ENCODE results near the gene TARDBP. TPM values are rescaled to one million over a fixed set of nuclear protein-coding genes. Genes with fewer than 3 reads are reported as not detected.
"Not testable (repeated sequence)": the region's sequence is repeated elsewhere in the genome, so short reads cannot be mapped to it uniquely, and the experiment has no call there.

Gene TARDBP
- total RNA-seq, 1 donor from 2014 or later, result 211 TPM

DNA sequence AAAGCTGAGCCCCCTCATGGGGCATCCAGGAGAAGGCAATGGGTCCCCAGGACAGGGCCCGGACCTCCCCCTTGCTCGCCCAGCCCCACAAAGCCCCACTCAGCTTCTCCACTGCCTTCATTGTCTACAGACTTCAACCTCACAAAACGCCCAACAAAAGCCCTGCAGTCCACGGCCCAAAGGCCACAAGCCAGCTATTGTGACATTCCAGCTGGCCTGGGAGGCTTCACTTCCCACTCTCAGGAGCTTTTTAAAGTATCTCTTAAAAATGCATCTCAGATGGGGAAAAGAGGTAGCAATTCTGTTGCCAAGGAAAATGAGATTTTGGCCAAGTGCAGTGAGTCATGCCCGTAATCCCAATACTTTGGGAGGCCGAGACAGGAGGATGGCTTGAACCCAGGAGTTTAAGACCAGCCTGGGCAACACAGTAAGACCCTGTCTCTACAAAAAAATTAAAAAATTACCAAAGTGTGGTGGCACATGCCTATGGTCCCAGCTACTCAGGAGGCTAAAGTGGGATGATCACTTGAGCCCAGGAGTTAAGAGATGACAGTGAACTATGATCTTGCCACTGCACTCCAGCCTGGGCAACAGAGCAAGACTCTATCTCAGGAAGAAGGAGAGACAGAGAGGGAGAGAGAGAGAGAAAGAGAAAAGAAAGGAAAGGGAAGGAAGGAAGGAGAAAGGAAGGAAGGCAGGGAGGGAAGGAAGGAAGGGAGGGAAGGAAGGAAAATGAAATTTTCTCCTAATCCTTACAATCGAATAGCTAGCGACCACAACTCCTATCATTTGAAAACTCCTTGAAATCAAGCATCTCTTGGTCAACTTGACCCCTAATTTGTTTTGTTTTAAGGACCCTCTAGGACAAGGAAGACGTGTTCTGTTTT is 31.4 kb upstream of the TARDBP start:
- Mint-ChIP-seq H3K4me3 (no peak overlapping the region), H3K36me3 (ENCODE audit: low read depth) (no peaks in the 10 kb centered on the region), H3K27me3 (peaks cover 24% of the 10 kb centered on the region), H3K9me3 (no peaks in the 10 kb centered on the region), H3K27ac (no peak overlapping the region), H3K4me1 (peaks cover 6% of the 10 kb centered on the region)
- intact Hi-C loops (cut with micrococcal nuclease), result no loop called here
- no peak for DNase-seq

DNA sequence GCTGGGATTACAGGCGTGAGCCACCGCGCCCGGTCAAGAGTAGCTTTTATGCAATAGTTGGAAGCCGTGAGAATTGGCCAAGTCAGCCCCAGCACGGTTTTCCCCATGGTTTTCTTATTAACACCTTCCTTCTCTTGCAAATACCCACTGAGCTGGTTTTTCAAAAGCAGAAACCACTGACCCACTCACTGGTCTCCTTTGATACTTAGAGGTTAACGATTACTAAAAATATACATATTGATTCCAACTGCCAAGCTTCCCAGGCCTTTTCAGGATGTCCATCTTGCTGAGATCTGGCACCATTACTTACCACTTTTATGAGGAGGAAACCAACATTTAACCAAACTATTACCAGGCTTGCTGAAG is 25.9 kb upstream of the TARDBP start:
- intact Hi-C loops (cut with micrococcal nuclease), result no loop called here
- no peak overlapping the region for H3K4me3 Mint-ChIP-seq
- H3K9me3 Mint-ChIP-seq, result no peaks in the 10 kb centered on the region
- H3K36me3 Mint-ChIP-seq (ENCODE audit: low read depth), result no peaks in the 10 kb centered on the region
- H3K27ac Mint-ChIP-seq, result no peak overlapping the region
- peaks cover 8% of the 10 kb centered on the region for H3K27me3 Mint-ChIP-seq
- DNase-seq, result no peak
- H3K4me1 Mint-ChIP-seq, result peaks cover 6% of the 10 kb centered on the region

DNA sequence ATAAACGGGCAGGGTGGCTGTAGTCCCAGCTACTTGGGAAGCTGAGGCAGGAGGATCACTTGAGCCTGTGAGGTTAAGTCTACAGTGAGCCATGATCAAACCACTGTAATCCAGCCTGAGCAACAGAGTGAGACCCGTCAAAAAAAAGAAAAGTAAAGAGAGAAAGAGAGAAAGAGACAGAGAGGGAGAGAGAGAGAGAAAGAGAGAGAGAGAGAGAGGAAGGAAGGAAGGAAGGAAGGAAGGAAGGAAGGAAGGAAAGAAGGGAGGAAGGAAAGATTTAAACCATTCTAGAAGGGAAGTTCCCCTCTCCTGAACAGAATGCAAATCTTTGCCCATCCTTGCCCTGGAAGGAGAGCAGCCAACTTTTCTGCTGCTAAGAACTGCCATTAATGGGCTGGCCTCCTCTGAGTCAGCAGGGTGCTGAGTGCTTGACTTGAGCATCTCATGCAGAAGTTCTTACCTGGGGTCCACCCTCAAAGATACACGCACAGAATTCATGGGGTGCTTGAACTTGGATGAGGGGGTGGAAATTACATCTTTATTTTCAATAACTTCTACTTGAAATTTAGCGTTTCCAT is 24.5 kb upstream of the TARDBP start:
- H3K36me3 Mint-ChIP-seq (ENCODE audit: low read depth), result no peaks in the 10 kb centered on the region
- peaks cover 6% of the 10 kb centered on the region for H3K4me1 Mint-ChIP-seq
- no peaks in the 10 kb centered on the region for H3K9me3 Mint-ChIP-seq
- no peak overlapping the region for H3K27ac Mint-ChIP-seq
- peaks cover 9% of the 10 kb centered on the region for H3K27me3 Mint-ChIP-seq
- DNase-seq, result no peak
- intact Hi-C loops (cut with micrococcal nuclease), result no loop called here
- no peak overlapping the region for H3K4me3 Mint-ChIP-seq

DNA sequence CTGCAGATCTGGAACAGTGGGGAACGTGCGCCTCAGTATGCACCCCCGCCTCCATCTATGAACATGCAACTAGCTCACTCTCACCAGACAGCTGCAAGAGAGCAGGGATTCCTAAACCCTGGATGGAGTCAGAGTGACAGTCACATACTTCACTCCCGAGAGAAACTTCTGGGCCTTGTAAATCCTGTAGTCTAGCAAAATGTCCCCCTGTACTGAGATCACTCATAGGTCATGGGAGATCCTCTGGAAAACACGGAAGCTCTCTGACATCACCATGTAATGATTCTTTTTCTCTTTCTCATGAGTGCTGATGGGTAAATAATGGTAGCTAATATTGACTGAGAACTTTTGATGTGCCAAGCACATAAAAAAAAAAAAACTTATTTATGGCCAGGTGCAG is 23.4 kb upstream of the TARDBP start:
- H3K4me3 Mint-ChIP-seq, result no peak overlapping the region
- H3K36me3 Mint-ChIP-seq (ENCODE audit: low read depth), result no peaks in the 10 kb centered on the region
- peaks cover 7% of the 10 kb centered on the region for H3K27me3 Mint-ChIP-seq
- no peaks in the 10 kb centered on the region for H3K9me3 Mint-ChIP-seq
- peaks cover 6% of the 10 kb centered on the region for H3K4me1 Mint-ChIP-seq
- intact Hi-C loops (cut with micrococcal nuclease), result no loop called here
- no peak for DNase-seq
- no peak overlapping the region for H3K27ac Mint-ChIP-seq

DNA sequence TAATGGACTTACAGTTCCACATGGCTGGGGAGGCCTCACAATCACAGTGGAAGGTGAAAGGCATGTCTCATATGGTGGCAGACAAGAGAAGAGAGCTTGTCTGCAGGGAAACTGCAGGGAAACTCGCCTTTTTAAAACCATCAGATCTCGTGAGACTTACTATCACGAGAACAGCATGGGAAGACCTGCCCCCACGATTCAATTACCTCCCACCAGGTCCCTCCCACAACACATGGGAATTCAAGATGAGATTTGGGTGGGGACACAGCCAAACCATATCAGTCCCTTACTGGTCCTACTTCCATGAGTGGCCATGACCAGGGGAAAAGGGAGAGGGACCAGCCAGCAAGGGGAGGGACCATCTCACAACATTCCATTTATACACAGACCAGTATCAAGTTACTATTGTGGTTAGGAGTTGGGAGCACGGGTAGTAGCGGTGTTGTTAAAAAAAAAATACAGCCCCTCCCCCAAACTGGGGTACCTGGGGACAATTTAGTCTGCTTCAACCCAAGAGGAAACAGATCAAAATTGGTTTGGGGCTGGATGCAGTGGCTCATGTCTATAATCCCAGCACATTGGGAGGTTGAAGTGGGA is 22.4 kb upstream of the TARDBP start:
- H3K4me1 Mint-ChIP-seq; H3K27me3 Mint-ChIP-seq; DNase-seq; H3K4me3 Mint-ChIP-seq; H3K9me3 Mint-ChIP-seq; intact Hi-C loops (cut with micrococcal nuclease); H3K36me3 Mint-ChIP-seq (ENCODE audit: low read depth); H3K27ac Mint-ChIP-seq: not testable (repeated sequence)

DNA sequence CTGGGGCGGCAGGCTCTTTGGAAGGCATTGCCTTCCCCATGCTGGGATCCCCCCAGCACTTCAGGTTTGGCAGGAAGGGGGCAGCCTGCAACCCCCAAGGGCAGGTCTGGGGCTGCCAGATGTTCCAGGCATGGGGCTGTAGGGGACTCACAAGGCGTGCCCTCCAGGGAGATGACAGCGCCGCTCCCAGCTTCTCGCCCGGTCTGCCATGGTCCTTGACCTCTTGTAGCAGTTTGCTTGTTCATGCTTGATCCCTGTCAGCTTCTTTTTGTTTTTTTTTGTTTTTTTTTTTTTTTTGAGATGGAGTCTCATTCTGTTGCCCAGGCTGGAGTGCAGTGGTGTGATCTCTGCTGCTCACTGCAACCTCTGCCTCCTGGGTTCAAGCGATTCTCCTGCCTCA is 21.6 kb upstream of the TARDBP start:
- no peaks in the 10 kb centered on the region for H3K36me3 Mint-ChIP-seq (ENCODE audit: low read depth)
- no peak for DNase-seq
- intact Hi-C loops (cut with micrococcal nuclease), result no loop called here
- no peaks in the 10 kb centered on the region for H3K9me3 Mint-ChIP-seq
- H3K27ac Mint-ChIP-seq, result no peak overlapping the region
- peaks cover 2% of the 10 kb centered on the region for H3K4me1 Mint-ChIP-seq
- H3K27me3 Mint-ChIP-seq, result peaks cover 7% of the 10 kb centered on the region
- H3K4me3 Mint-ChIP-seq, result no peak overlapping the region

DNA sequence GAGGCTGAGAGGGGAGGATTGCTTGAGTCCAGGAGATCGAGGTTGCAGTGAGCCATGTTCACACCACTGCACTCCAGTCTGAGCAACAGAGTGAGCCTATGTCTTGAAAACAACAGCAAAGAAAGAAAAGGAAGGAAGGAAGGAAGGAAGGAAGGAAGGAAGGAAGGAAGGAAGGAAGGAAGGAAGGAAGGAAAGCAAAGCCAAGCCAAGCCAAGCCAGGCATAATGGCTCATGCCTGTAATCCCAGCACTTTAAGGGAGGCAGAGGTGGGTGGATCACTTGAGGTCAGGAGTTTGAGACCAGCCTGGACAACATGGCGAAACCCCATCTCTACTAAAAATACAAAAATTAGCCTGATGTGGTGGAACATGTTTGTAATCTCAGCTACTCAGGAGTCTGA is 20.4 kb upstream of the TARDBP start:
- H3K27me3 Mint-ChIP-seq; DNase-seq; H3K4me3 Mint-ChIP-seq; H3K9me3 Mint-ChIP-seq; H3K36me3 Mint-ChIP-seq (ENCODE audit: low read depth); H3K4me1 Mint-ChIP-seq; intact Hi-C loops (cut with micrococcal nuclease); H3K27ac Mint-ChIP-seq: not testable (repeated sequence)

DNA sequence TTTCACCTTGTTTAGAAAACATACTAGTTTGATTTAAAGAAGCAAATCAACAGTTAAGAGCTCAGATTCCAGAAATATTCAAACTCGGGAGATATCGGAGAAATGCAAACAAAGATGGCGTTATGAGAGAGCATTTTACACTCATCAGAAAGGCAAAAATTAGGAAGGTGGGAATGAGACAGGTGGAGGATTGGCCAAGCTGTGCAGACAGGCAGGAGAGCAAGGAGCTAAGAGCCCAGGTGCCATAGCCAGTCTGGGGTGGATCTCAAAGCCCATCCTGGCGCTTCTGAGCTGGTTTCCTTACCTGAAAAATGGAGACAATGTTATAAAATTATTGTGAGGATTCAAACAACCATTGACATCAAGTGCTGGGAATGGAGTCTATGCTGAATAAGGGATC is 19.6 kb upstream of the TARDBP start:
- DNase-seq, result no peak
- intact Hi-C loops (cut with micrococcal nuclease), result no loop called here
- Mint-ChIP-seq H3K27me3 (peaks cover 3% of the 10 kb centered on the region), H3K4me3 (no peak overlapping the region), H3K36me3 (ENCODE audit: low read depth) (no peaks in the 10 kb centered on the region), H3K9me3 (no peaks in the 10 kb centered on the region), H3K4me1 (no peaks in the 10 kb centered on the region), H3K27ac (no peak overlapping the region)

DNA sequence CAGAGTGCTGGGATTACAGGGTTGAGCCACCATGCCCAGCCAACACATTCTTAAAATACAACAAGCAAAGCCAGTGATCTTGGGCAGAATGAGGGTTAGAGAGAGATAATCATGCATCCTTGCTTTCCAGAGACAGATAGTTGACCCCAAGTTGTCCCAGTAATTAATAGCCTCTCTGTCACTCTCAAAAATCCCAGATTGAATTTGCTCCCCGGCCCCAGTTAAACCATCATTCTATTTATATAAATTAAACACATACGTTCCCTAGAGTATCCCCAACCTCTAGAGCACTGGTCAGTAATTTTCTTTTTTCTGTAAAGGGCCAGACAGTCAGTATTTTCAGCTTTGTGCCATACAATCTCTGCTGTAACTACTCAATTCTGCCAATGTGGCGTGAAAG is 16.4 kb upstream of the TARDBP start:
- intact Hi-C loops (cut with micrococcal nuclease), result no loop called here
- Mint-ChIP-seq H3K27me3 (peaks cover 2% of the 10 kb centered on the region), H3K36me3 (ENCODE audit: low read depth) (no peaks in the 10 kb centered on the region)

DNA sequence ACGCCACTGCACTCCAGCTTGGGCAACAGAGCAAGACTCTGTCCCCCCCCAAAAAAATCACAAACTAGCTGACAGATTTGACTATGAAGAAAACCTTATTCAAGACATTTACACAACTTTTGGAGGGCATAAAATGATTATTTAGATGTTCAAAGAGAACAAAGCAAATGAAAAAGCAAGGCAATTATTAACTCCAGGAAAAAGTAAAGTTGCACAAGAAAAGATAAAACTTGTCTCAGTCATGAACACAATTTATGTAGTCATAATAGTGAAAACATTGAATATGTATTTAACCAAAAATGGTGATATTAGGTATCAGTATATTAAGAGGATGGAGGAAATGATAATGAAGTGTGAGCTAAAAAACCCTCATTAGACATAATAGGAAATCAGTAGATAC is 11.9 kb upstream of the TARDBP start:
- DNase-seq, result no peak
- no peak overlapping the region for H3K4me3 Mint-ChIP-seq
- H3K9me3 Mint-ChIP-seq, result no peaks in the 10 kb centered on the region
- H3K27me3 Mint-ChIP-seq, result no peaks in the 10 kb centered on the region
- no peaks in the 10 kb centered on the region for H3K36me3 Mint-ChIP-seq (ENCODE audit: low read depth)
- no peaks in the 10 kb centered on the region for H3K4me1 Mint-ChIP-seq
- intact Hi-C loops (cut with micrococcal nuclease), result no loop called here
- no peak overlapping the region for H3K27ac Mint-ChIP-seq

More for the DNA sequence above, 16.4 kb upstream of the TARDBP start:
- H3K4me1 Mint-ChIP-seq, result no peaks in the 10 kb centered on the region
- no peak overlapping the region for H3K4me3 Mint-ChIP-seq
- no peak for DNase-seq
- no peak overlapping the region for H3K27ac Mint-ChIP-seq
- no peaks in the 10 kb centered on the region for H3K9me3 Mint-ChIP-seq

DNA sequence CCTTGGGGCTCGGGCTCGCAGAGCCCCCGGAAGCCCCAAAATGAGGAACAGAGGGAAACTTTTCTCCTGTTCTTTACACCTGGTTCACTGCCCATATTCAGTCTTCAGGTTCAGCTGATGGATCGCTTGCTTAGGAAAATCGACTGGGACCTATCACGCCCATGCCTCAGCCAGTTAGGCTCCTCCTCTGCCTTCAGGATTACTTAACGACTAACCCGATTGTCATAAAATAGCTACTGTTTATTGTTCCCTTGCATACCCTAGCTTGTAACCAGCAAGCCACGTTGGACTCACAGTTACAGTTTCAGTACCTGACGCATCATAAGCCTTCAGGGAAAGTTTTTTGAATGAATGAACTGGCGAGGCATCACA is 692 bp downstream of the TARDBP start:
- Mint-ChIP-seq H3K36me3 (ENCODE audit: low read depth) (peaks cover 40% of the 10 kb centered on the region), H3K27me3 (no peaks in the 10 kb centered on the region), H3K4me3 (peak overlapping the region; percentile 88), H3K9me3 (no peaks in the 10 kb centered on the region), H3K4me1 (peaks cover 18% of the 10 kb centered on the region), H3K27ac (peak overlapping the region; percentile 98)
- no peak for DNase-seq
- intact Hi-C loops (cut with micrococcal nuclease), result loop anchor here (2.0 to 5.0 kb wide), 5 partner anchors 48 to 841 kb away; partner anchors contain the start of genes EXOSC10, MTOR and SRM

DNA sequence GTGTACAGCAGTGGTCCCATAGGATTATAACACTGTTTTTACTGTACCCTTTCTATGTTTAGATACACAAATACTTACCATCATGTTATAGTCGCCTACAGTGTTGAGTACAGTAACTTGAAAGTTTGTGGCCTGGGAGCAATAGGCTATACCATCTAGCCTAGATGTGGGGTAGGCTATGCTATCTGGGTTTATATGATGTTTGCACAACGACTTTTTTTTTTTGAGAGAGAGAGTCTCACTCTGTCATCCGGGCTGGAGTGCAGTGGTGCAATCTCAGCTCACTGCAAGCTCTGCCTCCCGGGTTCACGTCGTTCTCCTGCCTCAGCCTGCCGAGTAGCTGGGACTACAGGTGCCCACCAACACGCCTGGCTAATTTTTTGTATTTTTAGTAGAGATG is 6.9 kb downstream of the TARDBP start:
- DNase-seq; H3K27ac Mint-ChIP-seq; H3K27me3 Mint-ChIP-seq; H3K4me3 Mint-ChIP-seq; intact Hi-C loops (cut with micrococcal nuclease); H3K9me3 Mint-ChIP-seq: not testable (repeated sequence)
- Mint-ChIP-seq H3K4me1 (peaks cover 22% of the 10 kb centered on the region), H3K36me3 (ENCODE audit: low read depth) (peaks cover 79% of the 10 kb centered on the region)

DNA sequence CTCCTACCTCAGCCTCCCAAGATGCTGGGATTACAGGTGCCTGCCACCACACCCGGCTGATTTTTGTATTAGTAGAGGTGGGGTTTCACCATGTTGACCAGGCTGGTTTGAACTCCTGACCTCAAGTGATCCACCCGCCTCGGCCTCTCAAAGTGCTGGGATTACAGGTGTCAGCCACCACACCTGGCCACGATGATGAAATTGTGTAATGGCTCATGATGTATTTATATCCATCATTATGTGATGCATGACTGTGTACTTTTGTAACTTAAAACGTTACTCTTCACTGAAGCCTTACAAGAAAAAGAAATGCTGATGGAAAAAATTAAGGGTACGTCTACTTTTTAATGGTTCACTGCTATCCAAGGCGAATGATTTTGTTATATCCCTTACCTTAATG is 7.5 kb downstream of the TARDBP start:
- H3K4me3 Mint-ChIP-seq, result no peak overlapping the region
- H3K4me1 Mint-ChIP-seq, result peaks cover 18% of the 10 kb centered on the region
- H3K27me3 Mint-ChIP-seq, result no peaks in the 10 kb centered on the region
- peaks cover 78% of the 10 kb centered on the region for H3K36me3 Mint-ChIP-seq (ENCODE audit: low read depth)
- H3K9me3 Mint-ChIP-seq, result no peaks in the 10 kb centered on the region
- no peak for DNase-seq
- intact Hi-C loops (cut with micrococcal nuclease), result no loop called here
- no peak overlapping the region for H3K27ac Mint-ChIP-seq

DNA sequence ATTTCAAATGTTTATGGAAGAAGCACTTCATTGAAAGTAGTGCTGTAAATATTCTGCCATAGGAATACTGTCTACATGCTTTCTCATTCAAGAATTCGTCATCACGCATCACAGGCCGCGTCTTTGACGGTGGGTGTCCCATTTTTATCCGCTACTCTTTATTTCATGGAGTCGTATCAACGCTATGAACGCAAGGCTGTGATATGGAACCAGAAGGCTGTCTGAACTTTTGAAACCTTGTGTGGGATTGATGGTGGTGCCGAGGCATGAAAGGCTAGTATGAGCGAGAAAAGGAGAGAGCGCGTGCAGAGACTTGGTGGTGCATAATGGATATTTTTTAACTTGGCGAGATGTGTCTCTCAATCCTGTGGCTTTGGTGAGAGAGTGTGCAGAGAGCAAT is 10.7 kb downstream of the TARDBP start:
- intact Hi-C loops (cut with micrococcal nuclease), result no loop called here
- H3K4me1 Mint-ChIP-seq, result peaks cover 9% of the 10 kb centered on the region
- no peak for DNase-seq
- H3K27me3 Mint-ChIP-seq, result no peaks in the 10 kb centered on the region
- H3K4me3 Mint-ChIP-seq, result no peak overlapping the region
- peaks cover 76% of the 10 kb centered on the region for H3K36me3 Mint-ChIP-seq (ENCODE audit: low read depth)
- H3K9me3 Mint-ChIP-seq, result no peaks in the 10 kb centered on the region
- no peak overlapping the region for H3K27ac Mint-ChIP-seq
